GM19467 (cell line): ENCODE results near the gene PCGF1.

Experiments used
- ATAC-seq: cut with Tn5 transposase; IDR thresholded peaks from one replicate; pipeline ENCODE4 v1.9.1; 2021; ENCODE audit warnings: mild to moderate bottlenecking, moderate library complexity; ENCODE audit not compliant: unreplicated experiment

PCGF1 gene

DNA sequence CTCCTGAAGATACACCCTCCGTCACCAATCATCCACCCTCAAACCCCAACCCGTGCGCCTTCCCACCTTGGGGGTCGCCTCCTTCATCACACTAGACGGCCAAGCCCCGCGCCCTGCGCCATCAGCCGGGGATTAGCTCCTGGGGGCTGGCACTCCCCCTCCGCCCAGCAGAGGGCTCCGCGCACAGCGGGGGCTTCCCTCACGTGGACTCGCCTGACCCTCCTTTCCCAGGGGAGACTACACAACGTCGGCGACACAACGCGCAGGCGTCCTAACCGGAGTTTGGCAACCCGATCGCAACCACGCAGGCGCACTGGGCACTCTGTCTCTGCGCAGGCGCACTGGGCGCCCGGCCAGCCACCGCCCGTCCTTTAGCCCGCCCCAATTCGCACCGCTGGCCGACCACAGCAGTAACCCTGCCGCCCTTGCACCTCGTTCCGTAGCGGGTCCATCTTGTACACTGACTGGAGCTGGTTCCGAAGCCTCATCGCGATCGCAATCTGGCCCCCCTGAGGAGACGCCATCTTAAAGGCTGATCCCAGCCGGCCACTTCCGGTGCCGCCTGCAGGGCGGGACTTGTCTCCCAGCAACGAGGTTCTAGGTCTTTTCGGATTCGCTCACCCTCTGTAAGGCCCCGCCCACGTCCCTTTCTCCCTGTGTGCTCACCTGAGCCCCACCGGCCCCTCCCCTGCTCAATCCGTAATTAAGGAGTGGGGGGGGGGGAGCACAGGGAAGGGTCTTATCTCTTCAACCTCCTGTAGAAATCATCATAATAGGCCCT lies at the start of gene PCGF1:
Gene PCGF1, minus strand, starts transcription at position 551 of the 781 bp plus-strand sequence. Its CDS starts 27 bp downstream, at position 524.
- ATAC-seq: peak; percentile 85

DNA sequence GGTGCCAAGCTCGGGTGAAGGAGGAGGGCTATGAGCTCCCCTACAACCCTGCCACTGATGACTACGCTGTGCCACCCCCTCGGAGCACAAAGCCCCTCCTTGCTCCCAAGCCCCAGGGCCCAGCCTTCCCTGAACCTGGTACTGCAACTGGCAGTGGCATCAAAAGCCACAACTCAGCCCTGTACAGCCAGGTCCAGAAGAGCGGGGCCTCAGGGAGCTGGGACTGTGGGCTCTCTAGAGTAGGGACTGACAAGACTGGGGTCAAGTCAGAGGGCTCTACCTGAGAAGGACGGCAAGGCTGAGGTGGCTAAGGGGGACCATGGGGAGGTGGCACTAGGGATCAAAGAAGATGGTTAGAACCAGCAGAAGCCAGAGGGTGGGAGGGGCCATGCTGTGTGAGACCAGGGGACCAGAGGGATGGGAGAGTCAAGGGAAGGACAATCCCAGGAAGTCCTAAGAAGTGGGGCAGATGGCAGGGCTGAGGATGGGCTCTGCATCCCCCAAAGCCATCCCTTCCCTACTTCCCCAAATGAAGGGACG lies 49.4 kb upstream of the PCGF1 start:
- no peak for ATAC-seq

DNA sequence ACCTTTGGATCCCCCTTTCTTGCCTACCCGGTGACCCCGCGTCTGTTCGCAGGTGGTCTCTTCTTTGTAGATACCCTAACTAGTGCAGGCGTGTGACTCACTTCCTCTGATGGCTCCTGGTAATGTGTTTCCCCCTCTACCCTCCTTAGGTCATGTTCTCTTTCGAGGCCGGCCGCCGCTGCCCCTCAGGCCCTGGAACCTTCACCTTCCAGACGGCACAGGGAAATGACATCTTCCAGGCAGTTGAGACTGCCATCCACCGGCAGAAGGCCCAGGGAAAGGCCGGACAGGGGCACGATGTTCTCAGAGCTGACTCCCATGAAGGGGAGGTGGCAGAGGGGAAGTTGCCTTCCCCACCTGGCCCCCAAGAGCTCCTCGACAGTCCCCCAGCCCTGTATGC lies 48.7 kb upstream of the PCGF1 start:
- no peak for ATAC-seq

DNA sequence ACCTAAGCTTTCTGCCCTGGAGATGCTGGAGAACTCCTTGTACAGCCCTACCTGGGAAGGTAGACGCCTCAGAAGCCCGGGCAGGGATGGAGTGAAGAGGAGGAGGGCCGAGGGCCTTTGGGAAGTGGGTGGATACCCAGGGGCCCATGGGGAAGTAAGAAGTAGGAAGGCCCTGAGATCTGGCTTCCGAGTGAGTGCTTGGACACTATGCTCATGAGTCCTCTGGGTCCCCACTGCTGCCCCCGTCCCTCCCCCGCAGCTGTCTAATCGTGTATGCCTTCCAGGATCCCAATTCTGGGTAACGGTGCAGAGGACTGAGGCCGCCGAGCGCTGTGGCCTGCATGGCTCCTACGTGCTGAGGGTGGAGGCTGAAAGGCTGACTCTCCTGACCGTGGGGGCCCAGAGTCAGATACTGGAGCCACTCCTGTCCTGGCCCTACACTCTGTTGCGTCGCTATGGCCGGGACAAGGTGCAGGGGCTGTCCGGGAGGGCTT lies 48.2 kb upstream of the PCGF1 start:
- ATAC-seq: no peak

DNA sequence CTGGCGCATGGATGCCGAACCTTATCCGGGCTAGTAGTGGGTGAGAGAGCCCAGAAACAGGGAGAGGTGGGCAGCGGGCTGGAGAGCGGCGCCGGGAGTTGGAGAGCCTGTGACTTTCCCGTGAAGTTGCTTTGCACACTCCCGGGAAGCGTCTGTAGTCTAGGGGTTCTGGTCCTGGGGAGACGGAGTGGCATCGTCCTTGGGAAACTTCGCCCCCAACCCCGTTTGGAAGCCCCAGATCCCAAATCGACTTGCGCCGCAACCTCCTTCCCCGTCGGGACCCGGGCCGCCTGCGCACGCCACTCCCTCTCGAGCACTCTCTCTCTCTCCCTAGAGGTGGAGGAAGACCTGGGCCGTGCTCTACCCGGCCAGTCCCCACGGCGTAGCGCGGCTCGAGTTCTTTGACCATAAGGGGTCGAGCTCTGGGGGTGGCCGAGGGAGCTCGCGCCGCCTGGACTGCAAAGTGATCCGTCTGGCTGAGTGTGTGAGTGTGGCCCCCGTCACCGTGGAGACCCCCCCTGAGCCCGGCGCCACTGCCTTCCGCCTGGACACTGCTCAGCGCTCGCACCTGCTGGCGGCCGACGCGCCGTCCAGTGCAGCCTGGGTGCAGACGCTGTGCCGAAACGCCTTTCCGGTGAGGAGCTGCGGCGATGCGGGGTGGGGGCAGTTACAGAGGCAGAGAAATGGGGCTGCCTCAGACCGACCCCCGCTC lies 47.5 kb upstream of the PCGF1 start:
- peak; percentile 37 for ATAC-seq

DNA sequence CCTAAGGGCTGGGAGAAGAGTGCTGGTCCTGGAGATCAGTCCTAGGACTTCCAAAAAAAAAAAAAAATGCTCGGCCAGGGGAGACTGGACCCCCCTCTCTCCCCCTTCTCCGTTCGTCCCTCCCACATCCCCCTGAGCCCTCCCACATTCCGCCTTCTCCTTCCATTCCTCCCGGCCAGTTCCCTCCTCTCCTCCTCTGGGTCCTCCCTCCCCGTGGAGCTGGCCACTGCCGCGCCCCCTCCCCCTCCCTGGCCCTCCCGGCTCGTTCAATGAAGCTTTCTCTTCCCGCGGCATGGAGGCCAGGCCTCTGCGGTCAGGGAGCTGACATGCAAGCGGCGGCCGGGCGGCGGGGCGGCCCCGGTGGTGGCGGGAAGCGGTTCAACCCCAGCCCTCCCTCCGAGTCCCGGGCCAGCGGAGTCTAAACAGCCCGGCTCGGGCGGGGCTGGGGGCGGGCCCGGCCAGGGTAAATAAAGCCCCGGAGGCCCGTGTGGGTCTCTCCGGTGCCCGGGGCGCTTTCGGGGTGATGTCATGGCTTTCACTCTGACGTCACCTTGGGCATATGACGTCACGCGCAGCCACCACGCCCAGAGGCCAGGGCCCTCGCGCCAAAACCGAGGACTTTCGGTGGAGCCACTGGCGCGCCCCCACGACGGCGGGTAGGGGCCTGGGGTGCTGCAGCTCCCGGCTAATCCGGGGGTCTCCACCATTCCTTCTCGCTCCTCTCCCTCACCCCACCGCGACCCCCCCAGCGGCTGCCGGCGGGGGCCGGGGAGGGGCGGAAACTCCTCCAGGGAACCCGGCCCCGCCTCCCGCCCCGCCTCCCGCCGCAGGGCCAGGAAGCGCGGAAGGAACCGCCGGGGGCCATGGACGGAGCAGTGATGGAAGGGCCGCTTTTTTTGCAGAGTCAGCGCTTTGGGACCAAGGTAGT lies 46.7 kb upstream of the PCGF1 start, which contains the start of the genes DOK1 and LOXL3:
Gene DOK1, plus strand, starts transcription at position 829 of the 928 bp plus-strand sequence. Its CDS starts 35 bp downstream, at position 864.
Gene LOXL3, minus strand, starts transcription at position 51 of the 928 bp plus-strand sequence. CDS start 1,308 bp downstream, outside the sequence.
- ATAC-seq: peak; percentile 47

DNA sequence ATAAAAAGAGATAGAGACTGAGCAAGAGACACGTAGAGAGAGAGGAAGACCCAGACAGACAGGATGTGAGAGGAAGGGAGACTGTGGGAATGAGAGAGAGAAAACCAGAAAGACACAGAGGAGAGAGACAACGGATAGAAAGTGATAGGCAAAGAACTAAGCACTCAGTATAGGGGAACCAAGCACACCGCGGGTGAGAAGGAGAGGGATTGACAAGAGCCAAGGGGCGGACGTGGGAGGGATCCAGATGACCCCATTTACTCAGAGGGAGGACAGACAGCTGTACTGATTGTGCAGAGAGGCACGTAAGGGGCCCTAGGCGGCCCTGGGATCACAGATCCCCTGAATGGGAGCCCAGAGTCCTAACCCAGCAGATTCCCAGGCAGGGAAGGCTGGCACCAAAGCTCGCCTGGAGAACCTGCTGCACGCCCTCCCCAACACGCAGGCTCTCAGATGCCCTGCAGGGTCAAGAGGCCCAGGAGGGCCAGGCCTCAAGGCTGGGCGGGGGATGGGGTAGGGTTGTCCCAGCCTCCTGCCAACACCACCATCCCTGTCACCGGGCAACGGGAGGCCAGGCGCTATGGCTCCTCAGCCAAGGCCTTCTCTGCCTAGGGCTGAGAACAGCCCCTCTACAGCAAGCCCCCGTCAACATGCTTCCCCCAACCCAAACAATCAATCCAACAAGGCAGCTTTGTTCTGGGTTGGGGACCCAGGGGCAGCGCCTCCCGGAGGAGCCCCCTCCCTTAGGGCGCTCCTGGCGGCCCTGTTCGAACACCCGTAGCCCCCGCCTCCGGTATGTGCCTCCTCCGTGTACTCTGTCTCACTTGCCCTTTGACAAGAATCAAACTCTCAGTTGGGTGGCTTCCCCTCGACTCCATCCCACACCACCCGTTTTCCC lies 45.7 kb upstream of the PCGF1 start:
- no peak for ATAC-seq

DNA sequence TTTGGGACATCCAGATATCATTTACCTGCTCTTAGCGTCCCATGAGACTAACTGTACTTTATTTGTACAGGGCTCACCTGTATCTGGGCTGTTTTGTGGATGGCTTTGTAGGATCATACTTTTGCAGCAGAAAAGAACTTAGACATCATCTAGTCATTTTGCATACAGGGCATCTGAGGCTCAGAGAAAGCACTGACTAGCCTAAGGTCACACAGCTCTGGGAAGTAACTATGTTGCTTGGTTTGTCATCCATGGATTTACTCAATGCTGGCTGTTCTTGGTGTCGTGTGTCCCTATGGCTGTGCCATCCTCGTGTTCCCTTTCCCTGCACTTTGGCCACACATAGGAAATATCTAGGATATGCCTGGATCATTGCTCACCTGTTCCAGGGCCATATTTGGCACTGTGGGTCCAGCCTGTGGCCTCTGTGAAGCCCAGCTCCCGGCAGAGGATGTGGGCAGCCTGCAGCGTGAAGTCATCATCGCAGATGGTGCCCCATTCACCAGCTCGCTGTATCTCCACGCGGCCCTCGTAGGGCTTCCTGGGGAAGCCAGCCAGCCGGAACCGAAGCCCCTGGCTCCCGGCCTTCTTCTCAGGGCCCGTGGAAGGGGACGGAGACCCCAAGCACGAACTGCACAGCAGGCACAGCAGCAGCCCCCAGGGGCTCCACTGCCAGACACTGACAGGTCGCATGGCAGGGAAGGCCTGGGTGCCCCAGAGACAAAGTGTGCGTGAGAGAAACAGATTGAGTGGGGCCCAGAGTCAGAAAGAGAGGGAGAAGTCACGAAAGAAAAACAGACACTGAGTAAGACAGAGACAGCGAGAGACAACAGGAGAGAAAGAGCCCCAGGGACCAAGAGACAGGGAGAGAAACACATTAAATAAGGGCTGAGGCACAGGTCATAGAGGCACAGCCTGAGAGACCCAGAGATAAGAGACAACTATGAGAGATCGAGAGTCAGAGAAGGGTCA lies 44.7 kb upstream of the PCGF1 start:
- no peak for ATAC-seq

DNA sequence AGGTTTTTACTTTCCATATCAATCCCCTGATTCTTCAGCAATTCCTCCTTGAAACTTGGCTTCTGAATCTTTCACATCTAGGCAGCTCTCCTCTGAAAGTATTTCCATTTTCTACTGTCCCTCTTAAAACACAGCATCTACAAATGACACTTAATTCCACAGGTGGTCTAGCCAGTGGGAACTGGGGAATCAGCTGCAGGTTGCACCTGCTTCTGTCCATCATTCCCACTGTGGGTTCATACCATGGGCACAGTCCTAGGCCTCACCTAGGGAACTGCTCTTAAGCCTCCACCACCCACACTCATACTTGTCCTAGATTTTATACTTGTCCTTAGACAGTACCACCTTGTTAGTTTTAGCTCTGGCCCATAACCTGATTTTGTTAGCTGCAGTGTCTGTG lies 44.0 kb upstream of the PCGF1 start:
- no peak for ATAC-seq

DNA sequence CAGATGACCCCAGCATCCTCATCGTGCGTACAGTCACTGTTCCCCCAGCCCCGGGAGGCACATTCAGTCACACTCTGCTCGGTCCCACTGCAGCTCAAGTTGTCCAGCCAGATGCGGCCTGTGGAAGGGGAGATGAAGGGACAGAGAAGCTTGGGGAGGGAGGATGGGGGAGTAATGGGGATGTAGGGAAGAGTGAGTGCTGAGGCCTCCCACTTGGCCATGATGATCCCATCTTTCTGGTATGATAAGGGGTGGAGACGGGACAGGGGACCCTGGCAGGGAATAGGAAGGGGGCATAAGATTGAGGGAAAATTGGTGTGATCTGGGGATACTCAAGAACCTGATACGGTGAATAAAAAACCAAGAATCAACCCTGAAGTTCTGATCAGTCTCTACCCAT lies 42.7 kb upstream of the PCGF1 start:
- no peak for ATAC-seq

DNA sequence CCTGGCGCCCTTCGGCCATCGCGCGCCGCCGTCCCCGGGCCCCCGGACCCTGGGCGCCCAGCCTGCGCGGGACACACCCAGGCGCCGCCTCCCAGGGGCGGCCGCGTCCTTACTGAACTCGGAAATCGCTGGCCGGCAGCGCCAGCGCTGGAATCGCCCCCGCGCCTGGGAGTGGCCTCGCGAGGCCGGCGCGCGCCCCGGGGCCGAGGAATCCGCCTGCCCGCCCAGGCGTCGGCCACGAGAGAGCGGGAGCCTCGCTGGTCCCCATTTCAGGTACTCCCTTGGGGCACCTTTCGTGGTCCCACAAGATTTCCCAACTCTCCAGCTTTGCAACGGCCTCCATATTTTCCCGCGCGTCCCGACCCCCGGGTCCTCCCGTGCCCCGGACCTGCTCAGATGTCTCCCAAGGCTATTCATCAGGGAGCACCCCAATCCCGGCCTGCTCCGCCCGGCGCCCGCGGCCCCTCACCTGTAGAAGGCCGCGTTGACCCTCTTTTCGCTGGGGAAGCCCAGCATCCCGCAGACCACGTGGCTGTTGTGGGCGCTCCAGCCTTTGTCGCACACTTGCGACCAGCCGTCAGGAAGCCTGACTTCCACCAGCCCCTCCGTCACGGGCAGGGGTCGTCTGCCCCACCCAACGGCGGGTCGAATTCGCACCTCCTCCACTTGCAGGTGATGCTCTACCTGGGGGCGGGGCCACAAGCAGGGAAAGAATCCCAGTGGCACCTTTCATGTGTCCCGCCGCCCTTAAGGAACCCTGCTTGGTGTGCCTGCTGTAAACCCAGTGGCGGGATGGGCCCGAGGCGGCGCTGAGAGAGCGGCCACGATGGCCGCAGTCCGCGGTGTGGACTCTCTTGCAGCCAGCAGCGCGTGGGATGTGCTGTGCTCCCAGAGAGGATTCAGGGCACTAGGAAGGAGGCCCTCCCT lies 41.7 kb upstream of the PCGF1 start:
- ATAC-seq: no peak

DNA sequence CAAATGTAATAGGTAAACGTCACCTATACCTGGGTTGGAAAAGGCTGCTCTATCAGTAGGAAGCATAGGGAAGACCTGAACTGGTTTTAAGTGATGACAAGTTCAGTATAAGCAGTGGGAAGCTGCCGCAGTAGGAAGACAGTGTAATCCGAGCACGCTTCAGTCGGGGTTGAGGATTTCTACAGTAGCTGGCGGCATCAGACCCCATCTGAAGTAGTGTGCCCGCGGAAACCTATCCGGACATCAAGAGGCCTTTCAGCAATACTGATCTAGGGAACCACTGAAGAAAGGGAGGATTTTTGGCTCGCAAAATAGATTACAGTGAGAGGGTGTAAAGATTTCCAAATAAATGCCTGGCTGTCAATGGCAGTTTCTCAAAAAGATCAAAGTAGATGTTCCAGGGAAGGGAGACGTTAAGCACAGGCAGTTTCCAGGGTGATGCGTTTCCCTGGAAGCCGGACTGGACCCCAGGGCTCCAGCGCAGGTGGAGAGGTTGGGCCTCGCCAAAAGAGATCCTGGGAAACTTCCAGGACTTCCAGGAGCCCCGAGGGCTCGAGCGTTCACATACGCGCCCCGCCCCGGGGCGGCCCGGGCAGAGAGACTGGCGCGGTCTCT lies 40.9 kb upstream of the PCGF1 start:
- no peak for ATAC-seq

DNA sequence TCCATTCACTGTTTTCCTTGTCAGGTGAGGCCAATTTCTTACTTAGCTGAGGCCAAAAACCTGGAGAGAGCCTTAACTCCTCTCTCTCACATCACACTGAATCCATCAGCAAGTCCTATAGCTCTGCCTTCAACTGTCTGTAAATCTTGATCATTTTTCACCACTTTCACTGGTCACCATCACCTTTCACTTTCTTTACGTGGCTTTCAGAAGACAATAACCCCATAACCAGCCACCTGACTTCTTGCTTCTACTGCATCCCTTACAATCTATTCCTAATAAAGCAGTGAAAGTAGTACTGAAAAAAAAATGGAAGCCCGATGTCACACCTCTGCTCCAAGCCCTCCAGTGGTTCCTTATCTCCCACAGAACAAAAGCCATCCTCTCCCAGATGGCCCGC lies 38.5 kb upstream of the PCGF1 start:
- ATAC-seq: no peak

DNA sequence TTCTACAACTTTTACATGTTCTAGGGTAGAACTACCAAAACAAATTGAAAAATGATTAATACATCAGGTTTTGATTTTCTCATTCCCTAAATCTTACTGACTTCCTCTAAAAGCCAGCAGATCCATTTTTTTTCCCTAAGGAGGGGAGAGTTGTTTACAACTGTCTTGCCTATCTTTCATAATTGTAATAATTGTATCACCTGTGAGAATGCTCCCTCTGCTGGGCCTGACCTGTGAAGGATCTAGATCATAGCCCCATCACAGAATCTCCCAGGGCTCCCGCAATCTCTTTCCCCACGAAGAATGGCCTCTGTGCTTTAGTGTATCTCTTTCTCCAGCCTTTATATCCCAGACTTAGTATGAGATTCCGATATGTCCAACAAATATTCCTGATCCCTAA lies 37.1 kb upstream of the PCGF1 start:
- no peak for ATAC-seq

DNA sequence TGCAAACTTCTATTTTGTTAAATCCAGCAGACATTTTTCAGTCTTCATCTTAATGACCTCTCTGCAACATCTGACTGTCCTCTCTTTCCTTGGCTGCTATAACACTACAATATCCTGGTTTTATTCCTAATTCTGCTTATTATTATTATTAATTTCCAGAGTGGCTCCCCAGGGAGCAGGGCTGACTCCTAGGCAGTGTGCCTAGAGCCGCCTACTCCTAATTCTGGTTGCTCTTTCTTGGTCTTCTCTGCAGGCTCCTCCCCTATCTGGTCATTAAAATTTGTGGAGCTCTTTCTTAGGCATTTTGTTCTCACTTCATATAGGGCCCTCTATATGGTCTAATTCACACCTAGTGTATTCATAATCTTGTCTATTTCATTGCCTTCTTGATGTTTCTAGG lies 35.5 kb upstream of the PCGF1 start:
- ATAC-seq: no peak

DNA sequence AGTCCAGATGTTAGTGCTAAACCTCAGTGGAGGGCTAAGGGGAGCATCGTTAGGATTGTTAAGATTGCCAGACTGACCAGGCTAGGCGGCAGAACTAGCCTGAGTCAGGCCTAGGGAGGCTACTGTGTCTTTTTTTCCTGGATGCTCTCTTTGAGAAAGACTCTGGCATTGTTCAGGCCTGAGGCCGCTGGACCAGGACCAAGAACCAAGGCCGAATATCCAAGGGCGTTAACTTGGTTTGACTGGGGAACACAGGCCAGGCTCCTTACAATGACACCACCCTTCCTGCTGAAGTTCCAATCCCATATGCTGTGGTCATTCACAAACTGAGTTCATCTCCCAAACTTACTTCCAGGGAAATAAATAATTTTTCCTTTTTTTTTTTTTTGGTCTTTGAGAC lies 32.8 kb upstream of the PCGF1 start:
- no peak for ATAC-seq

DNA sequence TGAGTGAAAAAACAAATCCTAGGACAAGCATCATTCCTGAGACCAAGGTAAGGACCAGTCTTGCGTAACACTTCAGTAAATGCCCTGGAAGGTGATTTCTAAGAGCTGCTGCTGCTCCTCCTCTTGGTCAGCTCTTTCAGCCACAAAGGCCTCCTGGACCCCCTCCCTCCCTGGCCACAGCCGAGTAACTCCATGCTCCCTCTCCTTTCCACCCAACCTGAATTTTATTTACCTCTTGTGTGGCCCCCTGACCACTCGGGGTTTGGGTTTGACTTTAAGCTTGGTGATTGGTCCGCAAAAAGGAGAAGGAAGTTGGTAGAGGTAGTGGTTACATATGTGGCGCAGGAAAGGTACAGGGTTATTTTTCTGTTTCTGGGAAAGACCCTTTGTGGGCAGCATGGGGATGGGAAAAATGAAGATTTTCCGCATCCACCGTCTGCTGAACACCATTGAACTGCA lies 31.4 kb upstream of the PCGF1 start:
- ATAC-seq: no peak
